ENCODE data around the gene IGIP.

Gene IGIP

DNA sequence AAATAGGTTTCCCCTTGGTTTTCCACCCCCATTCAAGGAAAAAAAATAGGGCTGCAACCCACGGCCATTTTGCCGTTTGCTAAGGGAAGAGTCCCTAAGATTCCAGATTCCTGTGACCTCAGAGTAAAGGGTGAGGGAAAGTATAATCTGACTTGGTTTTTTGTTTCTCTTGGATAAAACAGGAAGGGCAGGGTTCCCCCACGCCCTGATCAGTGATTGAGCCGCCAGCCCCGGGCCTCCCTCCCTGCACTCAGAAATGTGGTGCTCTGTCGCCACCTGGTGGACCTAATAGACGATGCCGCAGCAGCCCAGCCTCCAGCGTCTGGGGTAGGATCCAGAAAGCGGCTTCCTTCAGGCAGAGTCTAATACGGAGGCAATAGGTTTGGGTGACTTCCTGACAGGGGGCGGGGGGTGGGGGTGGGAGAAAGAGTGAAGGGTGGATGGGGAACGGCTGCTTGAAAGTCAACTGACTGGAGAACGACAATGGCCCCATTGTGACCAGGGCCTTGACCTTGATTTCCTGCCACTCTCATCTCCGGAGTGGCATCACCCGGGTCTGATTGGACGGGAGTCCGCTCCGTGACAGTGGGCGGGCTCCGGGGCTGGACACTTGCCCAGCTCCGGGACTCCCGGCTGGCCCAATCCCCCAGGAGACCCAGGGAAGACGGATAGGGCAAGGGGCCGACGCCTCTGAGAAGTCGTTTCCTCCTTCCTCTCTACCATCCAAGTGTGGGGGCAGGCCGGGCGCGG is 31.5 kb downstream of the IGIP start:
- no peak overlapping the region for H3K27ac ChIP-seq (ENCODE audit: low read depth, low read length)

DNA sequence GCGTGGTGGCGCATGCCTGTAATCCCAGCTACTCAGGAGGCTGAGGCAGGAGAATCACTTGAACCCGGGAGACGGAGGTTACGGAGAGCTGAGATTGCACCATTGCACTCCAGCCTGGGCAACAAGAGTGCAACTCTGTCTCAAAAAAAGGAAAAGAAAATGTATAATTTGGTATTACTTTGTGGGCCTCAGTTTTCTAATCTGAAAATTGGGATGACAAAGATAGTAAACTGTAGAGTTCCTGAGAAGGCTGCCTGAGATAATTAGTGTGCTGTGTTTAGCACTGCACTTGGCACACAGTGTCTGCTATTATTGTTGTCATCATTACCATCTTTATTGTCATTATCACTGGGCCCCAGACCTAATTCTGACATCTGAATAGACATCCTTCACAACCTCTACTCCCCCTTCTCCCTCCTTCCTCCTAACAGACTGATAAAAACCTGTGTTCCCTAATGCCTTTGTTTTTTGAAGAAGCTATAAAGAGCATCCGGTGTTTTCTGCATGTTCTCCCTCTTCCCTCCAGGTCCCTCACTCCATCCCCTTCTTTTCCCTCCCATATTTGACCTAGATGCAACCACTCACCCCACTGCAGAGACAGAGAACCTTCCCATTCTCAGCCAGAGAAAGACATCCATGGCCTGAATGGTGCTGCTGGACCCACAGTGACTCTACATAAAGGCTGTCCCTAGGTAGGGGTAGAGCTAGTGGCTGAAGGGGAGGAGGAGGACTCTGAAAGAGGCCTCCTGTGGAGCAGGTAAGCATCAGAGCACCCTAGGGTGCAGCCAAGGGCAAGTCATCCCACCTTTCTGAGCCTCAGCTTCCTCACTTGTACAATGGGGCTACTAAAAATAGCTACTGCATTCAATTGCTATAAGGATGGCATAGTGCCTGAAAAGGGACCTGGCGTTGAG is 33.5 kb downstream of the IGIP start:
- Histone ChIP-seq H3K27me3 (ENCODE audit: control insufficient read depth, low read length) (0 out of 2 replicates have a peak, but pooled peaks cover 10% of the 10 kb centered on the region), H3K9me3 (ENCODE audit: control insufficient read depth, insufficient read depth, low read length) (no peaks in the 10 kb centered on the region), H3K4me1 (ENCODE audit: control insufficient read depth, low read length) (peaks cover 11% of the 10 kb centered on the region), H3K36me3 (ENCODE audit: control insufficient read depth, low read length) (no peaks in the 10 kb centered on the region), H3K79me2 (ENCODE audit: control insufficient read depth, low read length) (no peaks in the 10 kb centered on the region), H3K27ac (ENCODE audit: low read depth, low read length) (no peak overlapping the region), H3F3A (ENCODE audit: control insufficient read depth, insufficient read depth) (no peaks in the 10 kb centered on the region), H3K4me2 (ENCODE audit: low read length) (no peak overlapping the region), H3K4me3 (ENCODE audit: low read length) (no peak overlapping the region), H4K20me1 (ENCODE audit: control insufficient read depth, insufficient read depth, low read depth, low read length) (no peaks in the 10 kb centered on the region), H3K9me2 (replicated peaks; ENCODE audit: control insufficient read depth, low read length) (no peaks in the 10 kb centered on the region)
- TF ChIP-seq, protein P1, sequence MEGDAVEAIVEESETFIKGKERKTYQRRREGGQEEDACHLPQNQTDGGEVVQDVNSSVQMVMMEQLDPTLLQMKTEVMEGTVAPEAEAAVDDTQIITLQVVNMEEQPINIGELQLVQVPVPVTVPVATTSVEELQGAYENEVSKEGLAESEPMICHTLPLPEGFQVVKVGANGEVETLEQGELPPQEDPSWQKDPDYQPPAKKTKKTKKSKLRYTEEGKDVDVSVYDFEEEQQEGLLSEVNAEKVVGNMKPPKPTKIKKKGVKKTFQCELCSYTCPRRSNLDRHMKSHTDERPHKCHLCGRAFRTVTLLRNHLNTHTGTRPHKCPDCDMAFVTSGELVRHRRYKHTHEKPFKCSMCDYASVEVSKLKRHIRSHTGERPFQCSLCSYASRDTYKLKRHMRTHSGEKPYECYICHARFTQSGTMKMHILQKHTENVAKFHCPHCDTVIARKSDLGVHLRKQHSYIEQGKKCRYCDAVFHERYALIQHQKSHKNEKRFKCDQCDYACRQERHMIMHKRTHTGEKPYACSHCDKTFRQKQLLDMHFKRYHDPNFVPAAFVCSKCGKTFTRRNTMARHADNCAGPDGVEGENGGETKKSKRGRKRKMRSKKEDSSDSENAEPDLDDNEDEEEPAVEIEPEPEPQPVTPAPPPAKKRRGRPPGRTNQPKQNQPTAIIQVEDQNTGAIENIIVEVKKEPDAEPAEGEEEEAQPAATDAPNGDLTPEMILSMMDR (IDR thresholded peaks at IDR 0.05; ENCODE audit: low read depth, low read length, poor library complexity, severe bottlenecking) = no peak
- TF ChIP-seq EZH2phosphoT487 (IDR thresholded peaks at IDR 0.05; ENCODE audit: borderline replicate concordance, low read length) = no peak

More for the DNA sequence above, 31.5 kb downstream of the IGIP start:
- Histone ChIP-seq H4K20me1 (ENCODE audit: control insufficient read depth, insufficient read depth, low read depth, low read length) (no peaks in the 10 kb centered on the region), H3K4me2 (ENCODE audit: low read length) (peak overlapping the region; percentile 37), H3K79me2 (ENCODE audit: control insufficient read depth, low read length) (no peaks in the 10 kb centered on the region), H3K4me1 (ENCODE audit: control insufficient read depth, low read length) (peaks cover 11% of the 10 kb centered on the region), H3F3A (ENCODE audit: control insufficient read depth, insufficient read depth) (no peaks in the 10 kb centered on the region), H3K36me3 (ENCODE audit: control insufficient read depth, low read length) (no peaks in the 10 kb centered on the region), H3K9me2 (replicated peaks; ENCODE audit: control insufficient read depth, low read length) (no peaks in the 10 kb centered on the region), H3K27me3 (ENCODE audit: control insufficient read depth, low read length) (0 out of 2 replicates have a peak, but pooled peaks cover 2% of the 10 kb centered on the region), H3K9me3 (ENCODE audit: control insufficient read depth, insufficient read depth, low read length) (no peaks in the 10 kb centered on the region), H3K4me3 (ENCODE audit: low read length) (no peak overlapping the region)
- TF ChIP-seq, protein P1 (IDR thresholded peaks at IDR 0.05; ENCODE audit: low read depth, low read length, poor library complexity, severe bottlenecking) = peak; percentile 86
- TF ChIP-seq EZH2phosphoT487 (IDR thresholded peaks at IDR 0.05; ENCODE audit: borderline replicate concordance, low read length) = no peak

DNA sequence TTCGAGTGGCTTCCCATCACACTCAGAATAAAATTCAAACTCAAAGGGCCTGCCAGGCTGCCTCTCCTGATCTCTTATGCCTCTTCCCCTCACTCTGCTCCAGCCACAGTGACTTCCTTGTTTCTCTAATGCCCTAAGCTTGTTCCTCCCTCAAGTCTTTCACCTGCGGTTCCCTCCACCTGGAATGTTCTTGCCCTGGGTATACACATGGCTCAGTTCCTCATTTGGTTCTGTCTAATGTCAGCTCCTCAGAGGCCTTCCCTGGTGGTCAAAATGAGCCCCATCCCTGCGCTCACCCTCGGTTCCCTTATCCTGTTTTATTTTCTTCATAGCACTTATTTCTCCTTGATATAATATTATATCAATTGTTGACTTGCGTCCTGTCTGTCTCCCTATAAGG is 36.5 kb downstream of the IGIP start:
- no peak overlapping the region for H3K4me3 ChIP-seq (ENCODE audit: low read length)
- H3K36me3 ChIP-seq (ENCODE audit: control insufficient read depth, low read length) = no peaks in the 10 kb centered on the region
- no peak overlapping the region for H3K4me2 ChIP-seq (ENCODE audit: low read length)
- TF ChIP-seq, protein P1 (IDR thresholded peaks at IDR 0.05; ENCODE audit: low read depth, low read length, poor library complexity, severe bottlenecking) = no peak
- no peak for TF ChIP-seq EZH2phosphoT487 (IDR thresholded peaks at IDR 0.05; ENCODE audit: borderline replicate concordance, low read length)
- H3K27me3 ChIP-seq (ENCODE audit: control insufficient read depth, low read length) = peaks cover 14% of the 10 kb centered on the region; the same call in 1 of the 2 replicates
- no peaks in the 10 kb centered on the region for H3F3A ChIP-seq (ENCODE audit: control insufficient read depth, insufficient read depth)
- H4K20me1 ChIP-seq (ENCODE audit: control insufficient read depth, insufficient read depth, low read depth, low read length) = no peaks in the 10 kb centered on the region
- no peaks in the 10 kb centered on the region for H3K9me2 ChIP-seq (replicated peaks; ENCODE audit: control insufficient read depth, low read length)
- H3K4me1 ChIP-seq (ENCODE audit: control insufficient read depth, low read length) = no peaks in the 10 kb centered on the region
- H3K27ac ChIP-seq (ENCODE audit: low read depth, low read length) = no peak overlapping the region
- no peaks in the 10 kb centered on the region for H3K9me3 ChIP-seq (ENCODE audit: control insufficient read depth, insufficient read depth, low read length)
- no peaks in the 10 kb centered on the region for H3K79me2 ChIP-seq (ENCODE audit: control insufficient read depth, low read length)

Data from DOHH2 (cell line).